ENCODE data around the gene PTPRG. TPM values are rescaled to one million over a fixed set of nuclear protein-coding genes. Genes with fewer than 3 reads are reported as not detected.

Gene PTPRG
- total RNA-seq, 1 experiment from 2014 or later, result 69.3 TPM

- peak overlapping the region; percentile 12 to 63 (median 18); a peak in 6 of 7 replicates for H3K27ac Mint-ChIP-seq
These were observed 158.1 kb downstream of the PTPRG start for GRCh38 chr3:61719278-61719977.

More at GRCh38 chr3:61719278-61719977, 158.1 kb downstream of the PTPRG start:
- Histone ChIP-seq H3K4me2 (ENCODE audit: insufficient read depth, insufficient read length, low read length) (no peak overlapping the region), H3K14ac (ENCODE audit: insufficient read depth, low read length) (no peak overlapping the region; the same call in 1 of the 2 replicates), H4K91ac (ENCODE audit: insufficient read length, low read depth, low read length) (no peak overlapping the region), H3K27me3 (ENCODE audit: insufficient read depth, low read length) (no peaks in the 10 kb centered on the region), H3K27ac (ENCODE audit: insufficient read length, low read depth, low read length) (peak overlapping the region; percentile 25), H3K4me1 (ENCODE audit: insufficient read depth, low read length) (peaks cover 12% of the 10 kb centered on the region), H3K56ac (ENCODE audit: insufficient read length, low read depth, low read length) (no peak overlapping the region), H3K9me3 (ENCODE audit: control insufficient read depth, low read depth, low read length) (no peaks in the 10 kb centered on the region), H3K79me2 (ENCODE audit: insufficient read depth, low read length) (peaks cover 40% of the 10 kb centered on the region), H2BK12ac (ENCODE audit: insufficient read length, low read depth, low read length) (no peak overlapping the region), H2AFZ (ENCODE audit: low read length) (no peak overlapping the region), H4K8ac (replicated peaks; ENCODE audit: insufficient read length, low read depth, low read length) (no peak overlapping the region), H3K23ac (ENCODE audit: insufficient read length, low read depth, low read length) (no peak overlapping the region), H4K5ac (ENCODE audit: insufficient read length, low read depth, low read length) (no peak overlapping the region), H4K20me1 (ENCODE audit: control insufficient read depth, insufficient read depth, insufficient read length) (no peaks in the 10 kb centered on the region), H2BK120ac (ENCODE audit: low read depth, low read length, poor library complexity, severe bottlenecking) (no peak overlapping the region), H2AK5ac (ENCODE audit: insufficient read length, low read length) (no peak overlapping the region), H2BK5ac (ENCODE audit: insufficient read length, low read length) (no peak overlapping the region), H2BK15ac (ENCODE audit: low read depth, low read length) (no peak overlapping the region), H3T11ph (ENCODE audit: low read length) (no peak overlapping the region), H3K4ac (ENCODE audit: low read depth, low read length) (no peak overlapping the region), H3K9ac (ENCODE audit: extremely low read depth, insufficient read length, low read length) (no peak overlapping the region), H2BK20ac (ENCODE audit: low read depth, low read length, poor library complexity, severe bottlenecking) (no peak overlapping the region), H3K79me1 (ENCODE audit: insufficient read depth, low read depth, low read length, poor library complexity, severe bottlenecking) (peaks cover 5% of the 10 kb centered on the region), H3K18ac (ENCODE audit: insufficient read length, low read depth, low read length) (no peak overlapping the region), H3K23me2 (ENCODE audit: insufficient read length, low read depth, low read length, poor library complexity, severe bottlenecking) (no peaks in the 10 kb centered on the region)
- DNase-seq, result no peak
- peaks cover 52 to 58% of the 10 kb centered on the region in 2 experiments for H3K4me1 Mint-ChIP-seq
- H3K27me3 Mint-ChIP-seq (ENCODE audit: low read depth), result no peaks in the 10 kb centered on the region
- WGBS (ENCODE audit: extremely low coverage, insufficient read length, low lambda C conversion rate), result no CpG with 5 or more reads among the region's 8 CpGs
- peaks cover 4 to 15% (median 12%) of the 10 kb centered on the region in 3 experiments; a peak in 5 of 7 replicates for H3K36me3 Mint-ChIP-seq (ENCODE audit: insufficient read depth in 1 of 3, low read depth in 3 of 3)
- TF ChIP-seq CTCF (conservative IDR thresholded peaks at IDR 0.05), result no peak
- no peaks in the 10 kb centered on the region; a peak in 1 of 5 replicates for H3K9me3 Mint-ChIP-seq
- H3K4me3 Mint-ChIP-seq, result no peak overlapping the region
